GM21528 (cell line): Measurements from ENCODE around the gene WNT3A.

ENCODE experiments used
- ATAC-seq: cut with Tn5 transposase; IDR thresholded peaks from one replicate; pipeline ENCODE4 v1.9.1; 2021; ENCODE audit warnings: mild to moderate bottlenecking, moderate library complexity; ENCODE audit not compliant: unreplicated experiment, low FRiP score

The WNT3A gene

GRCh38 chr1:228096416-228097332 is 89.9 kb downstream of the WNT3A start:
- no peak for ATAC-seq

- no peak for ATAC-seq
Observed at GRCh38 chr1:228097333-228098081, 90.7 kb downstream of the WNT3A start.

GRCh38 chr1:228098323-228098931 is 91.6 kb downstream of the WNT3A start:
- no peak for ATAC-seq

GRCh38 chr1:228099331-228099732 is 92.5 kb downstream of the WNT3A start:
- no peak for ATAC-seq

GRCh38 chr1:228100822-228101613 is 94.2 kb downstream of the WNT3A start:
- ATAC-seq, result no peak

GRCh38 chr1:228101614-228101993 is 94.8 kb downstream of the WNT3A start:
- ATAC-seq, result no peak

GRCh38 chr1:228101994-228102790 is 95.4 kb downstream of the WNT3A start:
- ATAC-seq, result peak; percentile 21

GRCh38 chr1:228102791-228103620 is 96.2 kb downstream of the WNT3A start, which contains the start of gene C1orf35:
Gene C1orf35, minus strand, starts transcription at chr1:228103325. Its CDS starts 98 bp downstream, at chr1:228103227.
- peak; percentile 53 for ATAC-seq

GRCh38 chr1:228104526-228105269 is 97.9 kb downstream of the WNT3A start:
- no peak for ATAC-seq

GRCh38 chr1:228105270-228105995 is 98.6 kb downstream of the WNT3A start:
- no peak for ATAC-seq

- ATAC-seq, result no peak
Observed at GRCh38 chr1:228105996-228106799, 99.4 kb downstream of the WNT3A start.

- no peak for ATAC-seq
Observed at GRCh38 chr1:228106800-228107054, 99.9 kb downstream of the WNT3A start.

GRCh38 chr1:228107636-228108035 is 100.8 kb downstream of the WNT3A start:
- ATAC-seq, result no peak

- ATAC-seq, result no peak
Observed at GRCh38 chr1:228108055-228108690, 101.4 kb downstream of the WNT3A start.

- no peak for ATAC-seq
Observed at GRCh38 chr1:228108742-228109072, 101.9 kb downstream of the WNT3A start.
